HCT116 (cell line): ENCODE data around the gene CATSPERD. TPM values are rescaled to one million over a fixed set of nuclear protein-coding genes. Genes with fewer than 3 reads are reported as not detected.

Source experiments
- ATAC-seq: fragments of 200-7000 bp; cut with Tn5 transposase; 2 replicates; pipeline ENCODE4 v1.9.1; 2020; ENCODE audit warnings: mild to moderate bottlenecking, moderate library complexity
- BruUV-seq: library from RNA; stranded (reverse); fragments of 400-500 nt; replicated peaks from 2 replicates; lab custom pipeline; 2021; lab: Mats Ljungman, UMichigan
- CTCF ChIA-PET: fragments of 300-600 bp; sonication (Branson Sonifier 250); formaldehyde crosslinking; loops from one replicate; lab custom pipeline; 2021; ENCODE audit warnings: antibody characterized with exemption; lab: Charles Lee
- POLR2A ChIA-PET: fragments of 300-600, 350-600 bp; sonication (Branson Sonifier 250); formaldehyde crosslinking; loops from one replicate; lab custom pipeline; 2021; ENCODE audit warnings: antibody characterized with exemption; lab: Charles Lee
- RAD21 ChIA-PET, 2 experiments: fragments of 300-600 bp; sonication (Branson Sonifier 250); formaldehyde crosslinking; loops; one replicate each; lab custom pipeline; 2023; ENCODE audit warnings: low total read pairs in 2 of 2; ENCODE audit not compliant: uncharacterized antibody in 2 of 2, unreplicated experiment in 2 of 2, low non-redundant PET in 1 of 2; lab: Charles Lee
- DNase-seq: peaks from one replicate; pipeline ENCODE4 v3.0.0-alpha.2; 2010; ENCODE audit warnings: low read depth, low spot score
- H2AFZ ChIP-seq: fragments of 200-600 bp; shearing (Covaris generic), sonication (generic); 2 replicates; pipeline ENCODE4 v1.6.1; 2017; ENCODE audit warnings: low read depth, mixed run types, mixed read lengths, antibody characterized with exemption, low read length; ENCODE audit not compliant: poor library complexity, severe bottlenecking
- H3K27ac ChIP-seq: 2 replicates; pipeline ENCODE4 v1.5.1; 2012; ENCODE audit warnings: low read depth, low read length
- H3K27me3 ChIP-seq: fragments of 200-600 bp; sonication (generic); 2 replicates; pipeline ENCODE4 v1.6.1; 2016; ENCODE audit warnings: mixed run types, low read length, mixed read lengths; ENCODE audit not compliant: insufficient read depth
- H3K36me3 ChIP-seq, 2 experiments: fragments of 200-500 bp in 1 of 2; fragments of 200-600 bp in 1 of 2; sonication (Bioruptor generic) in 1 of 2; sonication (generic) in 1 of 2; 2 replicates each; pipeline versions ENCODE4 v1.5.1 to v1.6.1; 2014 to 2016; ENCODE audit warnings: low read length in 2 of 2, inconsistent platforms in 1 of 2, mixed read lengths in 1 of 2, mixed run types in 1 of 2; ENCODE audit not compliant: insufficient read depth in 2 of 2, control insufficient read depth in 1 of 2
- H3K4me1 ChIP-seq, 2 experiments: fragments of 200-600 bp in 1 of 2; sonication (generic) in 1 of 2; 2 replicates each; pipeline versions ENCODE4 v1.5.1 to v1.6.1; 2012 to 2017; ENCODE audit warnings: low read length in 2 of 2, inconsistent platforms in 1 of 2, mild to moderate bottlenecking in 1 of 2, mixed read lengths in 1 of 2, mixed run types in 1 of 2, moderate library complexity in 1 of 2; ENCODE audit not compliant: insufficient read depth in 2 of 2, control insufficient read depth in 1 of 2
- H3K4me2 ChIP-seq: fragments of 200-600 bp; sonication (generic); 2 replicates; pipeline ENCODE4 v1.6.1; 2017; ENCODE audit warnings: mixed run types, low read length, mixed read lengths
- H3K4me3 ChIP-seq, 2 experiments: fragments of 200-600 bp in 1 of 2; sonication (generic) in 1 of 2; replicated peaks in 1 of 2; 2 replicates each; pipeline ENCODE4 v1.5.1; 2011 to 2016; ENCODE audit warnings: low read length in 2 of 2, control low read depth in 1 of 2, low read depth in 1 of 2, mild to moderate bottlenecking in 1 of 2, mixed read lengths in 1 of 2, mixed run types in 1 of 2
- H3K79me2 ChIP-seq: fragments of 200-600 bp; sonication (generic); 2 replicates; pipeline ENCODE4 v1.6.1; 2017; ENCODE audit warnings: mild to moderate bottlenecking, mixed run types, low read length, moderate library complexity, mixed read lengths; ENCODE audit not compliant: insufficient read depth
- H3K9ac ChIP-seq: fragments of 200-600 bp; sonication (generic); 2 replicates; pipeline ENCODE4 v1.6.1; 2016; ENCODE audit warnings: low read length, mixed read lengths
- H3K9me2 ChIP-seq: fragments of 200-600 bp; sonication (generic), shearing (Covaris generic); 2 replicates; pipeline ENCODE4 v1.6.1; 2017; ENCODE audit warnings: mixed run types, mild to moderate bottlenecking, moderate library complexity; ENCODE audit not compliant: insufficient read depth
- H3K9me3 ChIP-seq, 2 experiments: fragments of 200-500 bp in 1 of 2; fragments of 200-600 bp in 1 of 2; sonication (Bioruptor generic) in 1 of 2; sonication (generic) in 1 of 2; 2 replicates each; pipeline ENCODE4 v1.6.1; 2014 to 2017; ENCODE audit warnings: low read length in 2 of 2, mixed read lengths in 2 of 2, inconsistent platforms in 1 of 2, low read depth in 1 of 2, mild to moderate bottlenecking in 1 of 2, mixed run types in 1 of 2, moderate library complexity in 1 of 2; ENCODE audit not compliant: control insufficient read depth in 1 of 2, insufficient read depth in 1 of 2
- H4K20me1 ChIP-seq: fragments of 200-600 bp; sonication (generic), shearing (Covaris generic); 2 replicates; pipeline ENCODE4 v1.6.1; 2017; ENCODE audit warnings: mixed run types, mild to moderate bottlenecking, moderate library complexity; ENCODE audit not compliant: insufficient read depth
- EZH2 ChIP-seq: fragments of 200-600 bp; sonication (generic); IDR thresholded peaks from 2 replicates; pipeline ENCODE4 v1.6.1; 2017; ENCODE audit warnings: antibody characterized with exemption, mixed run types
- FOSL1 ChIP-seq: IDR thresholded peaks from 2 replicates; pipeline ENCODE4 v1.6.1; 2012; ENCODE audit warnings: low read depth
- JUND ChIP-seq: IDR thresholded peaks from 2 replicates; pipeline ENCODE4 v1.6.1; 2012
- MAX ChIP-seq: IDR thresholded peaks from 2 replicates; pipeline ENCODE4 v1.6.1; 2012
- POLR2A ChIP-seq: IDR thresholded peaks from 2 replicates; pipeline ENCODE4 v1.7.0; 2011; ENCODE audit warnings: borderline replicate concordance; ENCODE audit not compliant: insufficient read depth, insufficient read length; ENCODE audit errors: extremely low read depth
- POLR2AphosphoS5 ChIP-seq: IDR thresholded peaks from 2 replicates; pipeline ENCODE4 v1.6.1; 2011; ENCODE audit warnings: mild to moderate bottlenecking, low read depth, low read length, moderate library complexity
- RAD21 ChIP-seq: IDR thresholded peaks from 2 replicates; pipeline ENCODE4 v1.6.1; 2012; ENCODE audit warnings: low read depth, mild to moderate bottlenecking
- SIN3A ChIP-seq: IDR thresholded peaks from 2 replicates; pipeline ENCODE4 v1.6.1; 2012; ENCODE audit warnings: low read depth
- SP1 ChIP-seq: IDR thresholded peaks from 2 replicates; pipeline ENCODE4 v1.6.1; 2012; ENCODE audit warnings: low read depth
- YY1 ChIP-seq: IDR thresholded peaks from 2 replicates; pipeline ENCODE4 v1.6.1; 2011; ENCODE audit warnings: low read length, low read depth, moderate library complexity, mild to moderate bottlenecking; ENCODE audit not compliant: insufficient replicate concordance; ENCODE audit errors: extremely low read depth
- ZBTB33 ChIP-seq: IDR thresholded peaks from 2 replicates; pipeline ENCODE4 v1.6.1; 2011; ENCODE audit warnings: mild to moderate bottlenecking, low read length, moderate library complexity; ENCODE audit not compliant: insufficient replicate concordance; ENCODE audit errors: extremely low read depth
- ZFX ChIP-seq: fragments of 450-650 bp; IDR thresholded peaks from 2 replicates; pipeline ENCODE4 v1.6.1; 2017
- intact Hi-C: fragments of 100-400 bp; cut with micrococcal nuclease; formaldehyde crosslinking; loops from 2 replicates; pipeline ENCODE4 v1.10.0; 2022
- total RNA-seq: library from RNA; stranded (reverse); gene quantifications from one replicate; pipeline ENCODE4 v1.2.1, GENCODE V29; 2021; ENCODE audit not compliant: unreplicated experiment

CATSPERD gene
- total RNA-seq, 1 experiment from 2014 or later, result not detected

- DNase-seq (peak; percentile 88), ATAC-seq (peak; percentile 83)
- H3K9me2 ChIP-seq, result no peaks in the 10 kb centered on the region
- ChIA-PET CTCF (interaction anchor here (0.6 to 3.6 kb wide), 9 partner anchors 14 to 141 kb away, joined by 3 to 49 read pairs (median 3); partner anchors contain the start of genes DUS3L, NDUFA11, NRTN and VMAC), RAD21 (interaction anchor here (0.5 to 1.3 kb wide), 4 partner anchors 12 to 85 kb away, joined by 3 to 6 read pairs (median 5); no protein-coding TSS in a partner anchor), POLR2A (interaction anchor here (0.5 to 2.9 kb wide), 33 partner anchors 9 to 936 kb away, joined by 3 to 34 read pairs (median 4); partner anchors contain the start of genes ALKBH7, CATSPERD, DUS3L and FUT3)
- no peaks in the 10 kb centered on the region for H3K9me3 ChIP-seq
- peaks cover 15 to 38% of the 10 kb centered on the region in 2 experiments for H3K4me1 ChIP-seq
- no peaks in the 10 kb centered on the region for H4K20me1 ChIP-seq
- H3K27ac ChIP-seq, result peak overlapping the region; percentile 92
- no peaks in the 10 kb centered on the region for H3K36me3 ChIP-seq
- peak overlapping the region; percentile 96 for H3K9ac ChIP-seq
- H3K79me2 ChIP-seq, result no peaks in the 10 kb centered on the region
- intact Hi-C loops, result loop anchor here (2.0 kb wide), 2 partner anchors 65 to 77 kb away; partner anchors contain the start of gene VMAC
- BruUV-seq, result no TSS peak
- H3K4me3 ChIP-seq, result peak overlapping the region; percentile 83 to 97
- H2AFZ ChIP-seq, result no peak overlapping the region
- no peaks in the 10 kb centered on the region for H3K27me3 ChIP-seq
- peak overlapping the region; percentile 96 for H3K4me2 ChIP-seq
- no peak; the same call in 1 of the 2 replicates for TF ChIP-seq SP1
- TF ChIP-seq POLR2AphosphoS5, result peak; percentile 100
- peak; percentile 44 for TF ChIP-seq YY1
- peak; percentile 82; the same call in 1 of the 2 replicates for TF ChIP-seq MAX
- peak; percentile 87 for TF ChIP-seq FOSL1
- TF ChIP-seq RAD21, result no peak
- TF ChIP-seq ZBTB33, result peak; percentile 97
- TF ChIP-seq ZFX, result peak; percentile 27; the same call in 1 of the 2 replicates
- no peak for TF ChIP-seq EZH2
- peak; percentile 99 for TF ChIP-seq POLR2A
- peak; percentile 93 for TF ChIP-seq JUND
- peak; percentile 98 for TF ChIP-seq SIN3A
Measured at GRCh38 chr19:5827891-5828660, 107.6 kb downstream of the CATSPERD start.

Other genes starting within 250 kb of the CATSPERD start
- 6.1 TPM for gene TINCR, start 152.7 kb upstream of the CATSPERD start, total RNA-seq
- gene SAFB2, start 97.9 kb upstream of the CATSPERD start, total RNA-seq, result 86.9 TPM
- gene SAFB, start 97.6 kb upstream of the CATSPERD start, total RNA-seq, result 143 TPM
- gene MICOS13, start 40.1 kb upstream of the CATSPERD start, total RNA-seq, result 61.6 TPM
- gene HSD11B1L, start 39.6 kb upstream of the CATSPERD start, total RNA-seq, result 6.0 TPM
- 1,504 TPM for gene RPL36, start 30.3 kb upstream of the CATSPERD start, total RNA-seq
- 180 TPM for gene LONP1, start 491 bp upstream of the CATSPERD start, total RNA-seq
- gene PRR22, start 64.1 kb downstream of the CATSPERD start, total RNA-seq, result 13.5 TPM
- gene DUS3L, start 70.5 kb downstream of the CATSPERD start, total RNA-seq, result 78.1 TPM
- gene NRTN, start 84.4 kb downstream of the CATSPERD start, total RNA-seq, result 11.5 TPM
- gene FUT6, start 119.1 kb downstream of the CATSPERD start, total RNA-seq, result not detected
- gene FUT3, start 130.8 kb downstream of the CATSPERD start, total RNA-seq, result 2.6 TPM
- gene FUT5, start 149.9 kb downstream of the CATSPERD start, total RNA-seq, result 0.84 TPM
- gene NDUFA11, start 183.2 kb downstream of the CATSPERD start, total RNA-seq, result 311 TPM
- 2.1 TPM for gene VMAC, start 184.2 kb downstream of the CATSPERD start, total RNA-seq
- gene CAPS, start 193.6 kb downstream of the CATSPERD start, total RNA-seq, result 2.5 TPM